ENCODE results near the gene FMOD.

GRCh38 chr1:203349773-203350524, 973 bp downstream of the FMOD start:
- no peak for TF ChIP-seq CTCF (tag by site-specific recombination; IDR thresholded peaks at IDR 0.05)
- no peak for TF ChIP-seq YY2 (tag by site-specific recombination; IDR thresholded peaks at IDR 0.05)
- TF ChIP-seq SALL2 (tag by site-specific recombination; IDR thresholded peaks at IDR 0.05; ENCODE audit: borderline replicate concordance) = no peak
- TF ChIP-seq ZNF639 (tag by site-specific recombination; IDR thresholded peaks at IDR 0.05) = no peak
- TF ChIP-seq ZBTB21 (tag by site-specific recombination; IDR thresholded peaks at IDR 0.05) = no peak
- TF ChIP-seq MYNN (tag by site-specific recombination; IDR thresholded peaks at IDR 0.05; ENCODE audit: borderline replicate concordance) = no peak
- no peak for TF ChIP-seq ZNF529 (tag by site-specific recombination; IDR thresholded peaks at IDR 0.05; ENCODE audit: insufficient replicate concordance)
